ENCODE results near the gene SETD4.
"Not testable (repeated sequence)": the region's sequence is repeated elsewhere in the genome, so short reads cannot be mapped to it uniquely, and the experiment has no call there.

SETD4 gene
- total RNA-seq: 15.9 to 39.3 (median 22.2) reads per million in 9 experiments

- DNase-seq (peak; percentile 88 to 91 (median 89)), ATAC-seq (replicated peaks) (peak; percentile 89)
- Mint-ChIP-seq H3K27ac (peak within 1 kb of the TSS; percentile 97 to 98), H3K9me3 (no peaks in the 10 kb centered on the region), H3K36me3 (ENCODE audit: insufficient read depth) (peaks cover 33% of the 10 kb centered on the region), H3K27me3 (peaks cover 0 to 8% of the 10 kb centered on the region in 2 donors), H3K4me1 (ENCODE audit: low read depth in 2 of 2) (peaks cover 9 to 10% of the 10 kb centered on the region in 2 donors), H3K4me3 (peak within 1 kb of the TSS; percentile 91 to 95)
Measured at GRCh38 chr21:36060159-36060921, at the start of gene SETD4. Gene SETD4 (minus strand): TSS chr21:36060526. CDS start chr21:36058888, 1,638 bp downstream.

DNA sequence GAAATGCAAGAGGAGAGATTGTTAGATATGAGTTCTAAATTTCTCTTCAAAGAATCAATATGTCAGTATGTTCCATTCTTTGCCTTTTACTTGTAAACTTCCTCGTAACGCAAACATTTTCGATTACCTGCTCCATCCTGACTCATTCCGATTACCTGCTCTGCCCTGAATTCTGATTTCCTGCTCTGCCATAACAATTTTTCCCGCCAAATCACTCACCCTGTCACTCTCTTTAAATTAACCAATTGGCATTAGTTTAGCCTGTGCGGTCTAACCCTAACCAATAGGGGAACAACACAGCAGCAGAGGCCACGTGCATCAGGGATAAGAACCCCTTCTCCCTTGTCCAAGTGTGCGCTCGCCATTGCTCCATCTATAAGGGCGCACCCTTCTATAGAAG lies 49.5 kb upstream of the SETD4 start:
- peaks cover 26% of the 10 kb centered on the region for H3K36me3 Mint-ChIP-seq (ENCODE audit: insufficient read depth)
- peaks cover 13 to 16% of the 10 kb centered on the region in 2 donors for H3K4me1 Mint-ChIP-seq (ENCODE audit: low read depth in 2 of 2)
- H3K4me3 Mint-ChIP-seq: no peak overlapping the region
- ATAC-seq (replicated peaks) (no peak), DNase-seq (no peak)
- H3K27me3 Mint-ChIP-seq: peaks cover 28 to 52% of the 10 kb centered on the region in 2 donors
- H3K27ac Mint-ChIP-seq: no peak overlapping the region
- H3K9me3 Mint-ChIP-seq: no peaks in the 10 kb centered on the region

GRCh38 chr21:36105327-36105842 lies 45.1 kb upstream of the SETD4 start:
- H3K27me3 Mint-ChIP-seq: peaks cover 38 to 63% of the 10 kb centered on the region in 2 donors
- H3K4me1 Mint-ChIP-seq (ENCODE audit: low read depth in 2 of 2): no peaks in the 10 kb centered on the region
- DNase-seq: no peak
- H3K9me3 Mint-ChIP-seq: no peaks in the 10 kb centered on the region
- no peaks in the 10 kb centered on the region for H3K36me3 Mint-ChIP-seq (ENCODE audit: insufficient read depth)
- H3K4me3 Mint-ChIP-seq: no peak overlapping the region
- ATAC-seq (replicated peaks): no peak
- H3K27ac Mint-ChIP-seq: no peak overlapping the region

- H3K9me3 Mint-ChIP-seq: no peaks in the 10 kb centered on the region
- H3K36me3 Mint-ChIP-seq (ENCODE audit: insufficient read depth): no peaks in the 10 kb centered on the region
- no peak overlapping the region for H3K4me3 Mint-ChIP-seq
- ATAC-seq (replicated peaks) (no peak), DNase-seq (peak; percentile 14 to 25 (median 18))
- no peaks in the 10 kb centered on the region for H3K4me1 Mint-ChIP-seq (ENCODE audit: low read depth in 2 of 2)
- no peak overlapping the region for H3K27ac Mint-ChIP-seq
- peaks cover 45 to 63% of the 10 kb centered on the region in 2 donors for H3K27me3 Mint-ChIP-seq
Measured at GRCh38 chr21:36104317-36105300, 44.3 kb upstream of the SETD4 start.

DNA sequence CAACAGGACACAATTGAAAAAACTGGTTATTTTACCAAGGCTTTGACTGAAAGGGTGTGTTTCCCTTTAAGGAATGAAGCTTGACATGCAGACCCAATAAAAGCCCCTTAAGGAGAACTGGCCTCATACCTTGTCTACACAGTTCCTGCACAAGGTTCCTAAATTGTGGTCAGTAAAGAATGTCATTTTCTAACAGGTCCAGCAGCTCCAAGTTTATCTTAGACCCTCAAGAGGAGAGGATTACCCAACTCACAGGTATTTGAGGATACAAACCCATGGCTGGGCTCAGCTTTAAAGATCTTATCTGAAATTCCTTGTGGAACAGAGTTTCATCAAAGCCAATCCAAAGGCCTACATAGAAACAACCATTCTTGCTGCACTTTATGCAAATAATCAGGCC lies 43.1 kb upstream of the SETD4 start:
- H3K4me3 Mint-ChIP-seq: no peak overlapping the region
- no peaks in the 10 kb centered on the region for H3K36me3 Mint-ChIP-seq (ENCODE audit: insufficient read depth)
- DNase-seq (no peak), ATAC-seq (replicated peaks) (no peak)
- no peak overlapping the region for H3K27ac Mint-ChIP-seq
- no peaks in the 10 kb centered on the region for H3K4me1 Mint-ChIP-seq (ENCODE audit: low read depth in 2 of 2)
- peaks cover 50 to 66% of the 10 kb centered on the region in 2 donors for H3K27me3 Mint-ChIP-seq
- no peaks in the 10 kb centered on the region for H3K9me3 Mint-ChIP-seq

- DNase-seq: no peak
- no peaks in the 10 kb centered on the region for H3K4me1 Mint-ChIP-seq (ENCODE audit: low read depth in 2 of 2)
- H3K36me3 Mint-ChIP-seq (ENCODE audit: insufficient read depth): no peaks in the 10 kb centered on the region
- H3K27me3 Mint-ChIP-seq: peaks cover 35 to 53% of the 10 kb centered on the region in 2 donors
- no peak for ATAC-seq (replicated peaks)
- H3K4me3 Mint-ChIP-seq: no peak overlapping the region
- H3K9me3 Mint-ChIP-seq: no peaks in the 10 kb centered on the region
- H3K27ac Mint-ChIP-seq: no peak overlapping the region
Measured at GRCh38 chr21:36100971-36101641, 40.8 kb upstream of the SETD4 start.

DNA sequence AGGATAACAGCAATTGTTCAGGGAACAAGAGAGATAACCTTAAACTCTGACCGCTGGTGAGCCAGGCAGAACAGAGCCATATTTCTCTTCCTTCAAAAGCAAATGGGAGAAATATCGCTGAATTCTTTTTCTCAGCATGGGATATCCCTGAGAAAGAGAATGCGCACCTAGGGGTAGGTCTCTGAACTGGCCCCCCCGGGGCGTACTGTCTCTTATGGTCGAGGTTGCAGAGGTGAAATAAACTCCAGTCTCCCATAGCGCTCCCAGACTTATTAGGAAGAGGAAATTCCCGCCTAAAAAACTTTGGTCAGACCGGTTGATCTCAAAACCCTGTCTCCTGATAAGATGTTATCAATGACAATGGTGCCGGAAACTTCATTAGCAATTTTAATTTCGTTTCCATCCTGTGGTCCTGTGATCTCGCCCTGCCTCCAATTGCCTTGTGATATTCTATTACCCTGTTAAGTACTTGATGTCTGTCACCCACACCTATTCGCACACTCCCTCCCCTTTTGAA lies 39.4 kb upstream of the SETD4 start:
- not testable (repeated sequence) for ATAC-seq (replicated peaks); H3K36me3 Mint-ChIP-seq (ENCODE audit: insufficient read depth); H3K4me3 Mint-ChIP-seq; DNase-seq; H3K9me3 Mint-ChIP-seq; H3K27ac Mint-ChIP-seq; H3K4me1 Mint-ChIP-seq (ENCODE audit: low read depth in 2 of 2)
- peaks cover 21 to 48% of the 10 kb centered on the region in 2 donors for H3K27me3 Mint-ChIP-seq

DNA sequence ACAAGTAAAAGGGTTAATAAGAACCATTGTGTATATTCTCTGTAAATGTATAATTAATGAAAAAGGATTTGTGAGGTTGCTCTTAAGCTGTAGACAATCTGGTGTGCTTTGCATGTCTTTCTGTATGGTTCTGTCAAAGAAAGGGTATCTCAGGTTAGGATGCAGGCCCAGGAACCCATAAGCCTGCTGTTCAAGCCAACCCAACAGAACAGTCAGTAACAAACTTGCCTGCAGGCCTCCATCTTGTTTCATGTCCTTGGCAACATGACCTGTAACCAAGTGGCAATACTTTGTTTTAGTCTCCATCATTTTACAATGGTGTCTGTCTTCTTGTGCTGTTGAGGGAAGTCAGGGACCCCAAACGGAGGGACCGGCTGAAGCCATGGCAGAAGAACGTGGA lies 38.7 kb upstream of the SETD4 start:
- Mint-ChIP-seq H3K9me3 (peaks cover 0 to under 1% of the 10 kb centered on the region in 2 donors), H3K4me1 (ENCODE audit: low read depth in 2 of 2) (no peaks in the 10 kb centered on the region), H3K4me3 (no peak overlapping the region), H3K27me3 (peaks cover 14 to 43% of the 10 kb centered on the region in 2 donors), H3K27ac (no peak overlapping the region), H3K36me3 (ENCODE audit: insufficient read depth) (no peaks in the 10 kb centered on the region)
- ATAC-seq (replicated peaks): no peak
- no peak for DNase-seq

- H3K27ac Mint-ChIP-seq: no peak overlapping the region
- ATAC-seq (replicated peaks) (no peak), DNase-seq (no peak)
- no peaks in the 10 kb centered on the region for H3K4me1 Mint-ChIP-seq (ENCODE audit: low read depth in 2 of 2)
- H3K36me3 Mint-ChIP-seq (ENCODE audit: insufficient read depth): no peaks in the 10 kb centered on the region
- H3K4me3 Mint-ChIP-seq: no peak overlapping the region
- H3K27me3 Mint-ChIP-seq: peaks cover 20 to 49% of the 10 kb centered on the region in 2 donors
- peaks cover 6 to 8% of the 10 kb centered on the region in 2 donors for H3K9me3 Mint-ChIP-seq
Measured at GRCh38 chr21:36098182-36098532, 37.8 kb upstream of the SETD4 start.

DNA sequence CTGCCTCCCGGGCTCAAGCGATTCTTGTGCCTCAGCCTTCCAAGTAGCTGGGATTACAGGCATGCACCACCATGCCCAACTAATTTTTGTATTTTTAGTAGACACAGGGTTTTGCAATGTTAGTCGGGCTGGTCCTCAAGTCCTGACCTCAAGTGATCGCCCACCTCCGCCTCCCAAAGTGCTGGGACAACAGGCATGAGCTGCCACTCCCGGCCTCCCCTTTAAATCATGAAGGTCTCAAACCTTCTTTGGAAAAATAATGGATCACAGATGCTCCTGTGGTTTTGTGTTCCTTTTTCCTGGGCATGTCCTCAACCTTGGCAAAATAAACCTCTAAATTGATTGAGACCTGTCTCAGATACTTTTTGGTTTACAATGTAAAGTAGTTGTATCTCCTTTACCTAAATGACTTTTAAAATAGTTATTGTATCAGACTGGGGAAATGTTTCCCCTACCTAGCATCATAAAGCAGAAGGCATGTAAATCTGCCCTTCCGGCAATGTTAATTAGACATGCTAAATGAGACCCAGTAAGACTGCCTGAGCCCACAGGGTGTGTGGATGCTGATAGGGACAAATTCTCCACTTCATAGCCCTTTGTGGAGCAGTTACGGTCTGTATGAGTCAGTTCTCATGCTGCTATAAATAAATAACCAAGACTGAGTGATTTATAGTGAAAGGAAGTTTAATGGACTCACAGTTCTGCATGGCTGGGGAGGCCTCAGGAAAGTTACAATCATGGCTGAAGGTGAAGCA lies 37.3 kb upstream of the SETD4 start:
- H3K9me3 Mint-ChIP-seq: peaks cover 6 to 8% of the 10 kb centered on the region in 2 donors
- H3K27ac Mint-ChIP-seq: no peak overlapping the region
- H3K36me3 Mint-ChIP-seq (ENCODE audit: insufficient read depth): no peaks in the 10 kb centered on the region
- no peak overlapping the region for H3K4me3 Mint-ChIP-seq
- H3K4me1 Mint-ChIP-seq (ENCODE audit: low read depth in 2 of 2): no peaks in the 10 kb centered on the region
- DNase-seq: no peak
- H3K27me3 Mint-ChIP-seq: peaks cover 21 to 54% of the 10 kb centered on the region in 2 donors
- ATAC-seq (replicated peaks): no peak

DNA sequence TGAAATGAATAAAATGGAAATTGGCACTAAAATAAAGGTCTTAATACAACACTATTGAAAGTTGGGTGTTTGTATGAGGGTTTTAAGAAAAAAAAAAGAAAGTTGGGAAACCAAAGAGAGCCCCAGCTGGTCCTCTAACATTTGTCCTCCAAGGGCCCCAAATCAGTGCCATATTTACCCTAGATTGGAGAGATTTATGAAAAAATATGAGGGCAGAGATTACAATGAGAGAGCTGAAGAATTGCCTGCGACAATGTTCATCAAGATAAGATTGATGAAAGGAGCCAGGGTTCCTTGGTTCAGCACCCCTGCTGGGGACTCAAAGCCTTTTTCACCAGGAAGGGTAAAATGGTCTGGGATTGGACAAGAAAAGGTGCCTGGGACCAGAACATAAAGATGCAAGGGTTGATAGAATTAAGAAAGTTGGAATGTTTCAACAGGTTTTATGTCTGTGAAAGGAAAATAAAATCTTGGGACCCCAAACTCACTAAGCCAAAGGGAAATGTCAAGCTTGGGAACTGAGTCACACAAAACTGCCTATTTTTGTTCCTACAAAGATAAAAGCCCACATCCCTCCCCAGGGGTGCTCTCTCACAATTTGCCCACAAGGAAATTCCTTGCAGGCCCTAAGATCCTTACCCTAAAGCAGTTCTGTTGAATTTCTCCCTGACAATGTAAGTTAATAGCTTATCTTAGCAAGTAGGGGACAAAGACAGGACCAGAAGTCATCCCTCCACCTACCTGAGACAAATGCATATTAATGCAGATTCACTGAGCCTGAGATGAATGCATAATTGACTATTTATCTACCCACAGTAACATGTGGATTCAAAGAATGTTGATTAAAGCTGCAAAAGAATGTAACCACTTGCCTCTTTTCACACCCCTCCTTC lies 36.3 kb upstream of the SETD4 start:
- ATAC-seq (replicated peaks) (no peak), DNase-seq (no peak)
- Mint-ChIP-seq H3K27ac (no peak overlapping the region), H3K27me3 (peaks cover 21 to 54% of the 10 kb centered on the region in 2 donors), H3K4me3 (no peak overlapping the region), H3K36me3 (ENCODE audit: insufficient read depth) (no peaks in the 10 kb centered on the region), H3K4me1 (ENCODE audit: low read depth in 2 of 2) (no peaks in the 10 kb centered on the region), H3K9me3 (peaks cover 6 to 8% of the 10 kb centered on the region in 2 donors)

Data from effector memory CD8-positive, alpha-beta T cell (primary cell).